ENCODE data around the gene C1orf116.

C1orf116 gene

DNA sequence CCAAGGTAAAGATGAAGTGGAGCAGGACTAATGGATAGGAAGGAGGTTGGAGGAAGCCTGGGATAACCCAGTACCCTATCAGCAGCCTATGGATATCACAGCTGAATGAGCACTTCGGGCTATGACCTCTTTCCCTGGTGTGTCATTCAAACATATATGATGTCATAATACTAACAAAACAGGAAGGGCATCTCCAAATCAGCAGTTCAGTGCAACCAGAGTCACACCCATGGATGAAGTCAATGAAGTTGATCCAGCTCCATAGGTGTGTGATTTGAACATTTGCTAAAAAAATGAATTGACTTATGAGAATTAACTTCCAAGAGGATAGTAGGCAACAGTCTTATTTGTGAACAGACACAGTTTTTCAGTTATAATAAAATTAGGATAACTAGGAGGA is 1.7 kb upstream of the C1orf116 start:
- no peak for DNase-seq

DNA sequence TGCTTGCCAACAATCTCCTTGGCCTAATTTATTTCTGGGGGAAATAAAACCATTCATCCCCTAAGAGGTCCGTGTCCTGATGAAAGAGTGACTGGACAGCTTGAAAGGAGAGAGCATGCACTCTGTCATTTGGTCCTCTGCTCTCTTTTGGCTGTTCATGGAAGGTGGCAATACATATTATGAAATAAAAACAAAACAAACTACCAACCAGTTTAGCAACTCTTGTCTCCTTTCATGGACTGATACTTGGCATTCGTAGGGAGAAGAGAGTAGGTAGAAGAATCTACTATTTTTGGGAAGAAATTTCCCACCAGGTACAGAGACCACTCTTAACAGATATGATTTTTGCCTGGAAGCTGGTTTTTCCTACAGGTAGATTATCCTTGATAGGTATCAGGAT is 746 bp upstream of the C1orf116 start:
- DNase-seq = no peak

DNA sequence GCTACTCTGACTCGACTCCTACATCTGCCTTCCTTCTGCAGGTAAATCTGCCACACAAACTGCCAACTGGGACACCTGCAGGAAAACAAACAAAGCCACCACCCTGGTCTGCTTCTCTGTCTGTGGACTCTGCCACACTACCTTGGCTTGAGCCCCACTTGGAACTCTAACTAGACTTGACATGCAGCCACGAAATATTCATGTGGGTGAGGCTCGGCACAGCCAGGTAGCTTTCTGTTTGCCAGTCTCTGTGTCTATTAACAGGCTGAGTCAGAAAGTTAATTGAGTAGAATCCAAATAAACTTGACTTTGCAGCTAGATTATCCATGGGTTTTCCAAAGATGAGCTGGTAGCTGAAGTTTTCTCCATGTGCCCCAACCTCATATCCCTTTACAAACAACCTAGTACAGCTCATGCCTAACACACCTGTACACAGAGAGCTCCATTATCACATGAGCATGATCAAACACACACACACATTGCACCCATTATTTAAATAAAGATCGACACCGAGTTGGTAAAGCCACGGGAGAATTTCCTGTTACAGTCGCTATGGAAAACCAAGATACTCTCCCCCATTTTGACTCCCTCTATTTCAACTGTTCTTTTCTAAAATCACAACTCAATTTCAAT is 808 bp downstream of the C1orf116 start:
- DNase-seq = no peak

DNA sequence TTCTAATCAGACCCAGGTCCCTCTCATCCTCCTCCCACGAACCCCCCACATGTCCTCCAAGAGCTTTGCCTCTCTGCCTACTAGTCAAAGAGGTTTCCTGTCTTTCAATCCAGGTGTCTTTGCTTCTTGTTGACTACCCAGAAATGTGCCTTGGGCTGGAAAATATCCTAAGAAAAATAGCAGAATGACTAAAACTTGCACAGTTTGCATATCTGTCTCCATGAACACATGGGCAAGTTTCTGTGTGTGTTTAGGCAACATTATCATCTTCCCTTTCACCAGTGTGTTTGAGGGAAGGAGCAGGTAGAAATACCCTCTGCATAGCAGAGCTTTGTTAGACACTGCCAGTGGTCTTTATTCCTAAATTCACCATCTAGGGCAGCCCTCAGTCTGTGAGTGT is 1.5 kb downstream of the C1orf116 start:
- DNase-seq = no peak

DNA sequence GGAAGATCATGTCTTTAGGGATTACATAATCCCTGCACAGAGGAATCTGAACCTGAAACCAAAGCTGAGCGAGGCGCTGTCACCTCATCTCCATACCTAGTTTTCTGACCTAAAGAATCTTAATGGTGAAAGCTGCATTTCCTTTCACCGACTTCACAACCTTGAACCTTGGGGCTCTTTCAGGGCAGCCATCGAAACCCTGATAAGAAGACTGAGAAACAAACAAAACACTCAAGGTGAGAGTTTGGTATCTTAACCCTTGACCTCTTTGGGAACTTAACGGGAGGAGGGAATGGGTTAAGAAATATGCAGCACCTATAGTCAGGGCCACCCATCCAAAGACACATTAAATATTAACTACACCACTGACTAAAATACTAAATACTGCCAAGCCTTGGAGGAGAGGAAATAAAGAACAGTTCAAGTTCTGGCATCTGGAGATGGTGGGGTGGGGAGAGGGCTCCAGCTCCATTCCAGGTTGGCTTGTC is 2.0 kb downstream of the C1orf116 start:
- no peak for DNase-seq

DNA sequence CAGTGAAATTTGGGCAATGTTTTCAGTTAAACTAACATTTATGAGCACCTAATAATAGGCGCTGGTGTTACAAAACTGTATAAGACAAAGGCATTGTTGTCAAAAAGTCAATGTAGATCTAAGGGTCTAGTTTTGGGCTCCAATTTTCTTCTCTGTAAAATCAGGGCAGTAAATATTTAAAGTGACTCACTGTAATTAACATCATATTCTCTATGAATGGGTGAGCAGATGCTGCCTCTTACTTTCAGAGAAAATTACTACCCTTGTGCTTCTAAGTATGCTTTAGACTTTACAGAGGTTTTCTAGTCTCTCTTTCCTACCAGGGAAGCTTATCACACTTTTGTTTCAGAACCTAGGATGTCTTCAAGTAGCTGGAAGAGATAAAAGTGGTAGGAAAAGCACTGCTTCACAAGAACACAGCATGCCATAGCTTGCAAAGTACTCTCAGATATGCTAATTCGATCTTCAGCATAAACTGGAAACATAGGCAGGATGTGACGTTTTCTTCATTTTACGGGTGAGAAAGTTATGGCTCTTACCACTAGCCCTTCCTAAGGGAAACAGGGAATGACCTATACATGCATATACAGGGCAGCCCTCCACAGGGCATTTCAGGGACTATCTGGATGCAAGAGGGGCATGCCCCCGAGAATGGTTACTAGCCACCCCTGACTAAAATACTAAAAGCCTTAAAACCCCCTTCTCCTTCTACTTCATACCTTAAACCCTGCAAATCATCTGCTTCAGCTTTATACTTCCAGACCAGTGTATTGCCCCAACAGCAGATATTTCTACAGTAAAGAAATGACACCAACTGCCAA is 2.6 kb downstream of the C1orf116 start:
- no peak for DNase-seq

DNA sequence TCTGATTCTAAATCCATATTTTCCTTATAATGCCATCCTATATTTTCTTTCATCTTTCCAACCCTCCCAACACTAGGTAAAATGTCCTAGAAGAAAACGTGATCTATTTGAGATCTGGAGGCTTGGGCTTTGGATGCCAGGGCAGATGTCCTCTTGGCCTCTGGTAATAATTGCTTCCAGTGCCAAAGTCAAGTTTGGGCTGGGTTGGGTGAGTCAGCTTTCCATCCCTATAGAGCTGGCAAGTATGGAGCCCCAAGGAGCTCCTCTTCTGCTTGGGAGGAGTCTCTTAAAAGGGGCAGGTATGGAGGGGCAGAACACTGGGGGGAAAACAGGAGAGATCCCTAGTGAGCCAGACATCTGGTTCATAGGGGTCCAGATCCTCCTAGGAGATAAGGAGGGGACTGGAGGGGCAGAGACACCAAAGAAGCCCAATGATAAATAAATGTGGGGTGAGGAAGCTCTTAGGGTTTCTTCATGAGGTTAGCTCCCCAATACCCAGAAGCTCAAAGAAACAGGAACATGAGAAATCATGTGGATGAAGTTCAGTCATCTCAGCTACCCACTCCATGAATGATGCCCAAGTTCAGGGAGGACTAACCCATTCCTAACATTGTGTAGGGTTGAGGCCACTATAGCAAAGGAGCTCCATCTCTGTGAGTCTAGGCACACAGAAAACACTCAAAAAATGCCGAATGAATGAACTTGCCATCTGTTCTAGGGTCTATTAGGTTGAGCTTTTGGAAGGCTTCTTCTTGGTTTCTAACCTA is 3.5 kb downstream of the C1orf116 start:
- DNase-seq = no peak

DNA sequence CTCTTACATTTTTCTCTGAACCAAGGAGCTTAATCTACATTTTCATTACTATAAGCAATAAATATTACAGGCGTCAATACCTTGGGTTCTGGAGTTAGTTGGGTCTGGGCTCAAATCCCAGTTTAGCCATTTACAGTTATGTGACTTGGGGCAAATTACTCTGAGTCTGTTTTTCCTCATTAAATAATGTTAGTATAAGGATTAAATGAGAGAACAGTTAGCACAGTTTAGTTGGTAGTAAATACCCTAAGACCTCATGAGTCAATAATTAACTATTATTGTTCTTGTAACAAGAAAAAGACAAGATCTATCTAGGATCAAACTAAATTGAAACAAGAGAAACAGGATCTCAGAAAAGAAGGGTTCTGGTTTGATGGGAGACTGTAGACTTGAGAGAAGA is 4.6 kb downstream of the C1orf116 start:
- no peak for DNase-seq

DNA sequence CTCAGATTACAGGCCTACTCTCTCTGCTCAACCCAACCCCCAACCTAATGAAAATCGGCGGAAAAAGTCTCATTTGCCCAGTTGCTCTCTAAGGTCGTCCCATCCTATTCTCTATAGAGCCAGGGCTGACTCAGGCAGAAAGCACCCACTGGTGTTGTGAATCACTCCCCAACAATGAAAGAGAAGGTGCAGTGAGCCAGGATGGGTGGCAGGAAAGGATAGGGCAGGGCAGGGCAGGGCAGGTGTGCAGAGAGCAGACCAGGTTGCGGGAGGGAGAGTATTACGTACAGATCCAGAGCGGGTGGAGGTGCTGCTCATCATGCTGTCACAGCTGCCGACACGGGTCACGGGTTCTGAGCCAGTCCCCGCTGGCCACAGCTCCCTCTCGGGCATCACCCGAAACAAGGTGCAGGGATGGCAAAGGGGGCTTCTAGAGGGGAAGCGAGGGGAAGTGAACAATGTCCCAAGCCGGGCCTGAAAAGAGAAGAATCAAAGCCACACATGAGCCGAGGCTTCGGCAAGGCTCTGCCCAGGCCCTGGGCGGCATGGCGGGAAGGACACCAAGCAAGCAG is 5.3 kb downstream of the C1orf116 start:
- no peak for DNase-seq

DNA sequence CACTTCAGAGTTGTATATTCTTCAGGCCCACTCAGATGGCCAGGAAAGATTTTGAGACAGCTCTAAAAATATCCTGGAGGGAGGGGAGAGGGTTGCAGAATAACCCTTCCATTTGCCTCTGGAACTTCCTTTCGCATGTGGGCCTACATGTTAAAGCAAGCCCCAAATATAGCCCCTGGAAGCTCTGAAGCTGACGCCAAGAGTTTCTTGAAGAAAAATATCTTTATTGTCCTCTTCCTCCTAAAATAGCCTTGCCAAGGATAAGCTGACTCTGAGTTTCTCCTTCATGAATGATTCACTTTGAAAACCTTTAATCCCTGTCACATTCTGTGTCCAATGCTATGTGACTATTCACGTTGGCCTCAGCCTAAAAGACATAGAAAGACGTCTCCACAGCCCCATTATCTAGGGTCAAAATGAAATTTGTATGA is 6.4 kb downstream of the C1orf116 start:
- no peak for DNase-seq

DNA sequence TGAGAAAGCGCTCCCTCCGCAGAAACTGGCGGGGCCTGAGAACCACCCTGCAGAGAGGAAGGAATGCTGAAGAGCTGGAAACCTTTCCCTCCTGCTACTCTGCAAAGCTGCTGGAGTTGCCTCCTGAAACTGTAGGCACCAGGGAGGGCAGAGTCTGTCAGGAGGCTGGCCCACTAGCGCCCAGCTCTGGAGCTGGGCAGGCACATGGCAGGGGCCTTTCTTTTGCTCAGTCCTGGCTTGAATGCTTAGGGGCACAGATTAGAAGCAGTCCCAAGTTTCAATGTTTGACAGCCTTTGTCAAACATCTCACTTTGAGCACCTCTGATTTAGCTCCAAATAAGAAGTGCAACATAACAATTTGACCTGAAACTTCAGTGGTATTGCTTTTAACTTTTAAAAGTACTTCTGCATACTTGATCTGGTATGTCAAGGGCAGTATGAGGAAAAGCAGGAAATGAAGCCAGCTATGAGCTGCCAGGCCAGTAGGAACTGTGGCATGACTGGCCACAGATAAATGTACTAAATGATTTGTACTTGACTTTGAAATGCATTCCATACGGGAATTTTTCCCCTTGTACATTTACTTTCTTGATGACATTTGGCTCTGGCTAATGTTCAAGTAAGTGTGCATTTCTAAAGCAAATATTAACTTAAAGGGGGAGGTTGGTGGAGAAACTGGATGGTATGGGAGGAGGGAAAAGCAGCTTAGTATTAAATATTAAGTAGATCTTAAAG is 7.2 kb downstream of the C1orf116 start:
- DNase-seq = peak; percentile 73

DNA sequence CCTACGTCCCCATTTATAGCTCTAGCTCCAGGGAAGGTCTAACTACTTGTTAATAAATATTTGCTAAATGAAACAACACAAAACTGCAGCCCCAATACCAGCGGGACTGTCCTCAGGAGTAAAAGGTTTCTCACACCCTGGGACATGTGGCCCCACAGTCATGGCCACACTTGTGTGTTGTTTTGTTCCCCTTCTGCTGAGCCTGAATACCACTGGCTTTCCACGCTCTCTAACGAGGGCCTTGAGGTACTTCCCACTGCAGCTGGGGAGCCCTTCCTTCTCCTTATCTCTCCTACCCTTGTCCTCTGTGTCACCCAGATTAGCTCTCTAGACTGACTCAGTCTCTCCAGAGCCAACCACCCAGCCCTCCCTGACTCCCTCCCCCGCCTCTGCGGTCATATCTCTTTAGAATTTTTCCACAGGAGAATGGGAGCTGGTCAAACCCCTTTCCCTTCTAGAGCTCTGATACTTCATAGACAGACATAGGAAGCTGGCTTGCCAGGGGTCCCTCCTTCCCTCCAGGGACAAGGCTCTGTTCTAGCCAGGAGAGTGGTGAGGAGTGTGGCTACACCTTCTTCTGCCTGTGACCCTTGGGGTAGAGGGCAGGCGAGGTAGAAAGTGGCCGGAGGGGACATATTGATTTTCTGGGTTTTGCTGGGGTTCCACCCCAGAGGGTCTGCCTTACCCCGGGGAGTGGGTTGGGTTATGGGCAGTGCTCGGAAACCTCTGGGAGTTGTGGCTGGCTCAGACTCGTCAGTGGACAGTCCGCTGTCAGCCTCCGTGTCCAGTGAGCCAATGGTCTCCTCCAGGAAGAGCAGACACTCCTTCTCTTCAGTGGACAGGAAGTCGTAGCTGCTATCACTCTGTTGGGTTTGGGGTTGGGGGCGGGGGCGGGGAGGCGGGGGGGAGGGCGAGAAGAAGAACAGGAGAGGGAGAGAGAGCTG is 8.1 kb downstream of the C1orf116 start:
- DNase-seq = no peak

DNA sequence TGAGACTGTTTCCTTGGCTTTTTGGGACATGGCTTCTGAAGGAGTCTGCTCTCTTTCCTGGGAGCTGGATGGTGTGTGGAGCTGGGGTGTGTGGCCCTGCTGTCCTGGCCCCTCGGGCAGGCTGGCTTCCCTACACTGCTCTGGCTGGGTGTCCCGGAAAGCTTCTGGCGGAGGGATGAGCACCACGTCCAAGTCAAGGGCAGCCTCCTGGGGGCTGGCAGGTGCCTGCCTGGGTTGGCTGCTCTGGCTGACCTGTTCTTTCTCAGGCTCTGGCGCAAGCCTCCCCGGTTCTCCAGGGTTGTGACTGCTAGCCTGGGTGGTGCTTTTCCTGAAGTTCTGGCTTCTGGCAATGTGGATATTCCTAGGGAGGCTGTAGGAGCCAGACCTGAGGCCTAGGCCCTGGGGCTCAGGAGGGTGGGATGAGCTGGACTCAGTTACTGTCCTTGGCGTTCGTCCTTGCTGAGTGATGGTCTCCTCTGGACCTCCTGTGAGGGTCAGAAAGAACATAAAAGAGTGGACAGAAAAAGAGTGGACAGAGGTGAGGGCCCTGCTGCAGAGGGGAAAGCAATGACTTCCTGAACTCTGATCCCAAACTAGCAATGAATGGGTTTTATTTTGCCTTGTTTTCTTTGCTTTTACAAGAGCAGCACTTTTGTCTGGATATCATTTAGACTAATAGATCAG is 9.4 kb downstream of the C1orf116 start:
- no peak for DNase-seq

DNA sequence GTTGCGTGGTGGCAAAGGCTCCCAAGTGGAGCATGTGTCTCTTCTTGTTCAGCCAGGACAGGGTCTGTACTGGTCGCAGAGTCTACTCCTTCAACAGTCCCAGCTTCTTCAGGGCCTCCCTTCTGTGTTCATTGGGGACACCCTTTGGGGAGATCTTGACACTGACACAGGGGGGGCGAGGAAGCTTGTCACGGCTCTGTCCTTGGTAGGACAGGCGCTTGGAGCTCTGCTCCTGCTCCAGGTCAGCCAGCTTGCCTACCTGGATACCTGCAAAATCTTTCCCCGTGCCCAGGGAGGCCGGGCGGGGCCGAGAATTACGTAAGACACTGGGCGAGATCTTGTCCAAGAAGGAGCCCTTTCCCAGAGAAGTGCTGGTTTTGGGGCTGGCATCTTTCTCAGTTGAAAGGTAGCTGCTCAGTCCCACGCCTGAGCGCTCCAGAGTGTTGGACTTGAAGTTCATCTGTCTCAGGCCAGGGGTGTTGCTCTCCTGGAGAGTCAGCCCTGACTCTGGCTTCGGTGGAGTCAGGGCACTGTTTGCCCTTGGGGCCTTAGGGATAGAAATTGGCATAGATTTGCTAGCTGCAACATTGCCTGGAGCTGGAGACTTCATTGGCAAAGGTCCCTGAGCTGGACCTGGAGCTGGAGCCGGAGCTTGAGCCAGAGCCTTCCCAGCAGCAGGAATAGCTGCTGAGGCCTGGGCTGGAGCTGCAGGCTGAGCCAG is 10.5 kb downstream of the C1orf116 start:
- DNase-seq = no peak

DNA sequence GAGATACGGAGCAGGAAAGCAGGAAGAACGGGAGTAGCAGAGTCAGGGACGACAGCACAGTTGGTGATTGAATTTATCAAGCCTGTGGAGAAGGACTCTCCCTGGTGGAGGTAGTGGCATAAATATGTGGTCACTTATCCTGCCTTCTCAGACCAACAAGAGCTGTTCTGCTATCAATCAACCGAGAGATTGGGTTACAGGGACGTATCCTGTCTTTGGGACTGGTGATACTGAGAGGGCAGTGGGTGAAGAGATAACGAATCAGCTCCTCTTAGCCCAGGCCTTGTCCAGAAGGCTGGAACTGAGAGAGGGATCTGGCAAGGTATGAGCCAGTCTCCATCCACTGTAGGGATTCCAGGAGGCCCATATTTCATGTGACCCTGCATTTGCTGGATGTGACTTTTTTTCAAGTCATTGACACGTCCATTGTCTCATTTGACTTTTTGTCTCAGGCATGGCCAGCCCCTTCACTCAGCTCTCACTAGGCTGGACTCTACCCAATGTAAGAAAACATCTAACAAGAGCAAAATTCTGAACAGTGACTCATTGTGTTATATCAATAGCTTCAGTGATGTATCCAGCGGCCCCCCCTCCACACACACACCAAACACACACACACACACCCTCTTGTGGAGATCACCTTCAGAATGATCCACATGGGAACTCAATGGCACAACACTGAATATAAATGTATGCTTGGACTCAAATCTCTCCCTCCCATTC is 11.3 kb downstream of the C1orf116 start:
- DNase-seq = peak; percentile 59

DNA sequence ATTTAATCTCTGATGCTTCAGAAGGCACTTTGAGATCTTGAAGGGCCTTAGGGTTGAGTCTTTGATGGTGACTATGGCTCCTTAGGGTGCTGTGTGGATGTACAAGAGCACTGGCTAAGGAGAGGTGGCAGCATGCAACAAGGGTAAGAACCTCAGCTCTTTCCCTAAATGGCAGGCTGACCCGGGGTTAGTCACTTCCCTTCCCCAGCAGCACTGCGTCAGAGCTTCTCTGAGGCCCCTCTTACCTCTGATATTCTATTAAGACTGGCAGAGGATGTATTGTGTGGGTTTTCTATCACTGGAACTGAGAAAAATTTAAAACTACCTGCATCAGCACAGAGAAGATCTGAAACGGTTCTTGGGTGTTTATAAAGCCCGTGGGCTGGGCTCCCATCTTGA is 11.8 kb downstream of the C1orf116 start:
- DNase-seq = no peak

DNA sequence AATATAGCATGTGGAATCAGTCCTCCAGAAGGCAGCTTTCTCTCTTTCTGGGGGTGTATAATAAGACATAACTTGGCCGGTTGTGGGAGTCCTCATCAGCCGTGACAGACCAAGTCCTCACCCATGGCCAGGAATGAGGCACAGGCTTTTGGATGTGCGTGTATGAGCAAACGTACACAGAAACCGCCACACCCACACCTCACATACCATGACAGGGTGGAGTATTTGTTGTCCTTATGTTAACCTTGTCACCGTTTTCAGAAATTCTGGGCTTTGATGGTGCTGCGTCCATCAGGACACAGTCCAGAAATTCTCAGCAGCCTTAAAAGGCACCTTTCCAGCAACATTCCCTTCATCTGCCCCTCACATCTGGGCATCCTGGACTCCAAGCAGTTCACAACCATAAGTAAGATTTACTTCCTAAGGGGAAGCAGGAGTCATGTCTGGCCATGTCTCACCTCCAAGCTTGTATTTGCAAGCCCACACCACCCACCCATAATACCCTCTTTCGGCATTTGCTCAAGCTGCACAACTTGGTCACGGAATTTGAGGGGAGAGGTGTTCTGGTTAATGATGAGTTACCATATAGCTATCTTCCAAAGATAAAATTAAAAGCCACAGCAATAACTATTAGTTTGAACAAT is 12.4 kb downstream of the C1orf116 start:
- no peak for DNase-seq

DNA sequence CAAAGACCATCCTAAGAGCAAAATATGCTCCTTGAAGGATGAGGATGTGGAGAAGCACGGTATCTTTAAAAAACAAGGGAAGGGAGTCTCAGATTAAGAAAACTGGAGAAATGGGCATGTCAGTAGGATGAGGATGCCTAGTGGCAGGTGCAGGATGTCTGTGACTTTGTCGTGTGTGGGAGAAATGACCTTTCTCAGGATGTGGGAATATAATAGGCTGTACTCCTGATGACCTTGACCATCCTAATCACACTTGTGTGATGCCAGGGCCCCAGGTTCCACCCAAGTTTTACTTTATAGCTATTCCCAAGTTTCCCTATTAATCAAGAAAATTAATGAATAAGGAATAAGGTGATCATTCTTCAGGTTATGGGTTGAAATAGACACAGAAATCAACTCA is 12.9 kb downstream of the C1orf116 start:
- no peak for DNase-seq

DNA sequence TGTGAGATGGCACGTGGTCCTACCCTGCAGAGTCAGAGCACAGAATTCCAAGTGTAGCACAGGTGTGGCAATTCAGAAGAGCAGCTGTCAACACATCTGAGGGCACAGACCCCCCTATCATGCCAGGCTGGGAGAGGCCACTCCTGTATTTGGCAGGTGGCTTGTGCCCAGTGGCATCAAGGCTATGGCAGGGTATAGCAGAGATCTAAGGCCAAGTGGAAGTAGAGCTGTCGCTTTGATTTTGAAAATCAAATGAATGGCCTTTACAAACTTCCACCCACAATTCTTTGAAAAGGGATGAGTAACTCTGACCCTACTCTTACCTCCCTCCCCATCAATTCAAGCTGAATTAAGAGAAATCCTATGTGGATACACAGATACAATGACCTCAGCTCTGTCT is 13.4 kb downstream of the C1orf116 start:
- DNase-seq = no peak
